ENCODE data around the gene TNPO2.

The TNPO2 gene

GRCh38 chr19:12652219-12652618 is 71.5 kb downstream of the TNPO2 start:
- no peak for DNase-seq (ENCODE audit: low read depth in 4 of 4, low spot score in 1 of 4)

GRCh38 chr19:12649941-12650340 is 73.8 kb downstream of the TNPO2 start:
- no peak for DNase-seq (ENCODE audit: low read depth in 4 of 4, low spot score in 1 of 4)

Data from stimulated activated CD4-positive, alpha-beta T cell treated with anti-CD3 and anti-CD28 coated beads, Interleukin-1b, Interleukin-23, amount 100 ng/mL, for 24 hours (primary cell).